OCI-LY3 (cell line): ENCODE results near the gene EXOC3L2.

ENCODE experiments used
- CTCF ChIP-seq: fragments of 200-600, 300-600 bp; sonication (generic); IDR thresholded peaks from 2 replicates; pipeline ENCODE4 v1.5.1; 2014; ENCODE audit warnings: antibody characterized with exemption, low read length, low read depth
- EZH2phosphoT487 ChIP-seq: fragments of 200-600 bp; shearing (Covaris generic); IDR thresholded peaks from 2 replicates; pipeline ENCODE4 v1.6.1; 2018; ENCODE audit warnings: antibody characterized with exemption, mixed run types, low read depth

DNA sequence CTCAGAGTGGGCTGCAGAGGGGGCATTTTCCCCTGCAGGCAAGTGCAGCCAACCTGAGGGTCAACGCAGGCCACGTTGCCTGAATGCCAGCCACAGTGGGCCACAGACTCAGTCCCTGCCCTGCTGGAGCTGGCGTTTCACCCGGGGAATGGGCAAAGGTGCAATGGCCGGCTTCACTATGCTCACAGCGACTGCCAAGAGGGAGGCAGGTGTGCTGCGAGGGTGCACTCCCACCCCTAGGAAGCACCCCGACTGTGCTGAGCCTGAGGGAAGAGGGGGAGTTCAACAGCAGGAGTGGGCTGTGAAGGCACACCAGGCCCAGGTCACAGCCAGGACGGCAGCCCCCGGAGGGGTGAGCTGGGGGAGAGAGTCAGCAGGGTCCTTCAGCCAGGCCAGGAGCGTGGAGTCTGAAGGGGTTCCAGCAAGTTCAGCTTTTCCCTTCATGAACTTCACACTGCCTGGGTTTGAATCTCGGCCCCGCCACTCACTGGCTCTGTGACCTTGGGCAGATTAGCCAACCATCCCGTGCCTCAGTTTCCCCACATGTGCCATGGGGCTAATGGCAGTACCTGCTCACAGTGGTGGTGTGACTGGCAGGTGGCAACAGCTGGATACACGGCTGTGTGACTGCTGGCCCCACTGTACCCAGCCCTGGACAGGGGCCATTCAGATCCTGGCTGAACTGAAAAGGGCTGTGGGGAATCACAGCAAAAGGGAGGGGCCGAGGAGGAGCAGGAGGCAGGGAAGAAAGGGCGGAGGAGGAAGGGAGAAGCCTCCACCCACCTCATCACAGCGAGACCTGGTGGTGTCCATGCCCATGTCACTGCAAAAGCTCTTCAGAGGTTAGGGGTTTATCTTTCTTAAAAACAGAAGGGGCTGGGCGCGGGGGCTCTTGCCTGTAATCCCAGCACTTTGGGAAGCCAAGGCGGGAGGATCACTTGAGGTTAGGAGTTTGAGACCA lies 74.8 kb downstream of the EXOC3L2 start:
- TF ChIP-seq CTCF (no peak), EZH2phosphoT487 (no peak)
